ENCODE data around the gene ACP2.

The ACP2 gene

GRCh38 chr11:47257517-47258316 lies 9.1 kb upstream of the ACP2 start, which contains the start of gene NR1H3:
Gene NR1H3, plus strand, starts transcription at chr11:47257996. Its CDS starts 1,221 bp downstream, at chr11:47259217.
- Histone ChIP-seq H3K4me3 (ENCODE audit: low read depth in 1 of 5, low read length in 5 of 5) (peak within 1 kb of the TSS; percentile 76 to 91 (median 79)), H3K9ac (ENCODE audit: low read length in 5 of 5) (peak within 1 kb of the TSS; percentile 74 to 84 (median 82)), H3K4me1 (ENCODE audit: control insufficient read depth in 5 of 5, insufficient read depth in 5 of 5, low read length in 5 of 5) (peaks cover 27 to 89% (median 86%) of the 10 kb centered on the region in 5 donors), H3K9me3 (ENCODE audit: control insufficient read depth in 5 of 5, low read length in 5 of 5) (no peaks in the 10 kb centered on the region), H3K27ac (ENCODE audit: low read depth, low read length) (peak within 1 kb of the TSS; percentile 97), H3K36me3 (ENCODE audit: control insufficient read depth in 5 of 5, insufficient read depth in 5 of 5, low read length in 5 of 5) (peaks cover 0 to 16% (median 12%) of the 10 kb centered on the region in 5 donors), H3K27me3 (ENCODE audit: control insufficient read depth in 5 of 5, insufficient read depth in 4 of 5, low read length in 5 of 5) (no peaks in the 10 kb centered on the region)

GRCh38 chr11:47257177-47257516 lies 8.5 kb upstream of the ACP2 start:
- H3K4me3 ChIP-seq (ENCODE audit: low read depth in 1 of 5, low read length in 5 of 5) = peak overlapping the region in 3 of 5 donors; percentile 50 to 77 (median 76)
- H3K27me3 ChIP-seq (ENCODE audit: control insufficient read depth in 5 of 5, insufficient read depth in 4 of 5, low read length in 5 of 5) = no peaks in the 10 kb centered on the region
- peak overlapping the region; percentile 97 for H3K27ac ChIP-seq (ENCODE audit: low read depth, low read length)
- peaks cover 27 to 87% (median 82%) of the 10 kb centered on the region in 5 donors for H3K4me1 ChIP-seq (ENCODE audit: control insufficient read depth in 5 of 5, insufficient read depth in 5 of 5, low read length in 5 of 5)
- peak overlapping the region; percentile 21 to 83 (median 66) for H3K9ac ChIP-seq (ENCODE audit: low read length in 5 of 5)
- H3K36me3 ChIP-seq (ENCODE audit: control insufficient read depth in 5 of 5, insufficient read depth in 5 of 5, low read length in 5 of 5) = peaks cover 0 to 13% (median 11%) of the 10 kb centered on the region in 5 donors
- H3K9me3 ChIP-seq (ENCODE audit: control insufficient read depth in 5 of 5, low read length in 5 of 5) = no peaks in the 10 kb centered on the region

DNA sequence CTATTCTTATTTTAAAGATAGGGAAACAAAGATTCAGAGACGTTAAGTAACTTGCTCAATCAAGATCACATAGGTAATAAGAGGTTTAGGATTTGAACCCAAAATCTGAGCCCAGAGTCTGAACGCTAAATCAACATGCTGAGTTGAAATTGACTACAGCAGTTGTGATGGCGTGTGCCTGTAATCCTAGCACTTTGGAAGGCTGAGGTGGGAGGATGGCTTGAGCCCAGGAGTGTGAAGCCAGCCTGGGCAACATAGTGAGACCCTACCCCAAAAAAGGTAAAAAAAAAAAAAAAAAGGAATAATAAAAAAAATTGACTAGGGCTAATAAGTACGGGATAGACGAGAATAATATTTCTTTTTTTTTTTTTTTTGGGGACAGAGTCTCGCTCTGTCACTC lies 7.8 kb upstream of the ACP2 start:
- Histone ChIP-seq H3K27ac (ENCODE audit: low read depth, low read length) (peak overlapping the region; percentile 97), H3K27me3 (ENCODE audit: control insufficient read depth in 5 of 5, insufficient read depth in 4 of 5, low read length in 5 of 5) (no peaks in the 10 kb centered on the region), H3K9me3 (ENCODE audit: control insufficient read depth in 5 of 5, low read length in 5 of 5) (no peaks in the 10 kb centered on the region), H3K4me3 (ENCODE audit: low read depth in 1 of 5, low read length in 5 of 5) (no peak overlapping the region), H3K36me3 (ENCODE audit: control insufficient read depth in 5 of 5, insufficient read depth in 5 of 5, low read length in 5 of 5) (peaks cover 0 to 9% (median 6%) of the 10 kb centered on the region in 5 donors), H3K4me1 (ENCODE audit: control insufficient read depth in 5 of 5, insufficient read depth in 5 of 5, low read length in 5 of 5) (peaks cover 24 to 82% (median 76%) of the 10 kb centered on the region in 5 donors), H3K9ac (ENCODE audit: low read length in 5 of 5) (no peak overlapping the region)

GRCh38 chr11:47254386-47254785 lies 5.8 kb upstream of the ACP2 start:
- no peaks in the 10 kb centered on the region for H3K9me3 ChIP-seq (ENCODE audit: control insufficient read depth in 5 of 5, low read length in 5 of 5)
- H3K9ac ChIP-seq (ENCODE audit: low read length in 5 of 5) = peak overlapping the region in 4 of 5 donors; percentile 51 to 82 (median 60)
- peaks cover 25 to 69% (median 64%) of the 10 kb centered on the region in 5 donors for H3K4me1 ChIP-seq (ENCODE audit: control insufficient read depth in 5 of 5, insufficient read depth in 5 of 5, low read length in 5 of 5)
- no peaks in the 10 kb centered on the region for H3K36me3 ChIP-seq (ENCODE audit: control insufficient read depth in 5 of 5, insufficient read depth in 5 of 5, low read length in 5 of 5)
- H3K27ac ChIP-seq (ENCODE audit: low read depth, low read length) = peak overlapping the region; percentile 97
- H3K4me3 ChIP-seq (ENCODE audit: low read depth in 1 of 5, low read length in 5 of 5) = peak overlapping the region in 3 of 5 donors; percentile 0 to 54 (median 40)
- H3K27me3 ChIP-seq (ENCODE audit: control insufficient read depth in 5 of 5, insufficient read depth in 4 of 5, low read length in 5 of 5) = no peaks in the 10 kb centered on the region

DNA sequence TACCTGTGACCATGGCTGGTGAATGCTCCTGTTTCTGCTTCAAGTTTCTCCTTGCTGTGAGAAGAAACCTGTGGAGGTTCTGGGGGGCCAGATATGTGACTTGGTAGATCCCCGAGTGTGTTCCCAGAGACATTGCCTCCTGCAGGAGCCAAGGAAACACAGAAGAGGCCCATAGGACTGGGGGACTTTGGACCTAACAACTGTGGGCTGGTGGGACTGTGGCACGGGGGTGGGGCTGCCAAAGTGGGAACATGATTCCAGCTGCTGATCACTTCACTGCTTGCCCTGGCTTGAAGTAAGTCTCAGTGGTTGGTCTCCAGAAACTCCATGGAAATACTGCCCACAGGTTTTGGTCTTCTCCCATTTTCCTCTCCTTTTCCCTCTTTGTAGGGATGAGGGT lies 5.0 kb upstream of the ACP2 start:
- Histone ChIP-seq H3K4me3 (ENCODE audit: low read depth in 1 of 5, low read length in 5 of 5) (peak overlapping the region in 1 of 5 donors; percentile 40), H3K9ac (ENCODE audit: low read length in 5 of 5) (peak overlapping the region in 3 of 5 donors; percentile 32 to 59 (median 54)), H3K36me3 (ENCODE audit: control insufficient read depth in 5 of 5, insufficient read depth in 5 of 5, low read length in 5 of 5) (no peaks in the 10 kb centered on the region), H3K27ac (ENCODE audit: low read depth, low read length) (peak overlapping the region; percentile 97), H3K9me3 (ENCODE audit: control insufficient read depth in 5 of 5, low read length in 5 of 5) (no peaks in the 10 kb centered on the region), H3K4me1 (ENCODE audit: control insufficient read depth in 5 of 5, insufficient read depth in 5 of 5, low read length in 5 of 5) (peaks cover 23 to 68% (median 62%) of the 10 kb centered on the region in 5 donors), H3K27me3 (ENCODE audit: control insufficient read depth in 5 of 5, insufficient read depth in 4 of 5, low read length in 5 of 5) (no peaks in the 10 kb centered on the region)

GRCh38 chr11:47251751-47252150 lies 3.1 kb upstream of the ACP2 start:
- H3K27ac ChIP-seq (ENCODE audit: low read depth, low read length) = no peak overlapping the region

GRCh38 chr11:47249378-47249715 lies 733 bp upstream of the ACP2 start:
- Histone ChIP-seq H3K36me3 (ENCODE audit: control insufficient read depth in 5 of 5, insufficient read depth in 5 of 5, low read length in 5 of 5) (peaks cover 0 to 25% (median 16%) of the 10 kb centered on the region in 5 donors), H3K27ac (ENCODE audit: low read depth, low read length) (peak overlapping the region; percentile 86), H3K4me3 (ENCODE audit: low read depth in 1 of 5, low read length in 5 of 5) (peak overlapping the region; percentile 76 to 99 (median 98)), H3K27me3 (ENCODE audit: control insufficient read depth in 5 of 5, insufficient read depth in 4 of 5, low read length in 5 of 5) (no peaks in the 10 kb centered on the region), H3K9me3 (ENCODE audit: control insufficient read depth in 5 of 5, low read length in 5 of 5) (no peaks in the 10 kb centered on the region), H3K4me1 (ENCODE audit: control insufficient read depth in 5 of 5, insufficient read depth in 5 of 5, low read length in 5 of 5) (peaks cover 22 to 58% (median 45%) of the 10 kb centered on the region in 5 donors), H3K9ac (ENCODE audit: low read length in 5 of 5) (peak overlapping the region in 3 of 5 donors; percentile 72 to 89 (median 82))

More at GRCh38 chr11:47251751-47252150, 3.1 kb upstream of the ACP2 start:
- H3K27me3 ChIP-seq (ENCODE audit: control insufficient read depth in 5 of 5, insufficient read depth in 4 of 5, low read length in 5 of 5) = no peaks in the 10 kb centered on the region
- H3K4me1 ChIP-seq (ENCODE audit: control insufficient read depth in 5 of 5, insufficient read depth in 5 of 5, low read length in 5 of 5) = peaks cover 31 to 67% (median 61%) of the 10 kb centered on the region in 5 donors
- no peak overlapping the region for H3K4me3 ChIP-seq (ENCODE audit: low read depth in 1 of 5, low read length in 5 of 5)
- peaks cover 0 to 8% (median 0%) of the 10 kb centered on the region in 5 donors for H3K36me3 ChIP-seq (ENCODE audit: control insufficient read depth in 5 of 5, insufficient read depth in 5 of 5, low read length in 5 of 5)
- no peak overlapping the region for H3K9ac ChIP-seq (ENCODE audit: low read length in 5 of 5)
- H3K9me3 ChIP-seq (ENCODE audit: control insufficient read depth in 5 of 5, low read length in 5 of 5) = no peaks in the 10 kb centered on the region

DNA sequence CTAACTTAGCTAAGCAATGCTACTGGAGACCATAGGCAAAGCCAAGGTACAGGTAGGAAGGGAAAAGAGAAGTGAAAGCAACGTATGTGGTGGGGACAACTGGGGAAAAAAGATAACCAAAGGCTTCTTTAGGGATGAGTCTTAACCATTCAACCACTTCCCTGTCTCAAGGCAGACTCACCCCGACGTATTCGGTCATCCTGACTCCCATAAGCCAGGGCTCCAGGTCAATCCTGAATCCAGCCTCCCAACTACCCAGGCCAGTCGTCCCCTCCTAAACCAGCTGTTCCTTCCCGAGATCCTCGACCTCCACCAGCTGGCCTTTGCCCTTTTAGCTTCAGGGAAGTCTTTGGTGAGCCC lies 330 bp downstream of the ACP2 start:
- H3K36me3 ChIP-seq (ENCODE audit: control insufficient read depth in 5 of 5, insufficient read depth in 5 of 5, low read length in 5 of 5) = peaks cover 0 to 32% (median 22%) of the 10 kb centered on the region in 5 donors
- peak overlapping the region; percentile 86 for H3K27ac ChIP-seq (ENCODE audit: low read depth, low read length)
- H3K9me3 ChIP-seq (ENCODE audit: control insufficient read depth in 5 of 5, low read length in 5 of 5) = no peaks in the 10 kb centered on the region
- H3K4me3 ChIP-seq (ENCODE audit: low read depth in 1 of 5, low read length in 5 of 5) = peak overlapping the region; percentile 76 to 99 (median 98)
- peak overlapping the region; percentile 72 to 89 (median 82) for H3K9ac ChIP-seq (ENCODE audit: low read length in 5 of 5)
- no peaks in the 10 kb centered on the region for H3K27me3 ChIP-seq (ENCODE audit: control insufficient read depth in 5 of 5, insufficient read depth in 4 of 5, low read length in 5 of 5)
- H3K4me1 ChIP-seq (ENCODE audit: control insufficient read depth in 5 of 5, insufficient read depth in 5 of 5, low read length in 5 of 5) = peaks cover 19 to 48% (median 34%) of the 10 kb centered on the region in 5 donors

- Histone ChIP-seq H3K36me3 (ENCODE audit: control insufficient read depth in 5 of 5, insufficient read depth in 5 of 5, low read length in 5 of 5) (peaks cover 0 to 40% (median 30%) of the 10 kb centered on the region in 5 donors), H3K4me3 (ENCODE audit: low read depth in 1 of 5, low read length in 5 of 5) (peak overlapping the region; percentile 76 to 99 (median 98)), H3K27ac (ENCODE audit: low read depth, low read length) (peak overlapping the region; percentile 86), H3K27me3 (ENCODE audit: control insufficient read depth in 5 of 5, insufficient read depth in 4 of 5, low read length in 5 of 5) (no peaks in the 10 kb centered on the region), H3K9ac (ENCODE audit: low read length in 5 of 5) (peak overlapping the region in 2 of 5 donors; percentile 16 to 72), H3K9me3 (ENCODE audit: control insufficient read depth in 5 of 5, low read length in 5 of 5) (no peaks in the 10 kb centered on the region), H3K4me1 (ENCODE audit: control insufficient read depth in 5 of 5, insufficient read depth in 5 of 5, low read length in 5 of 5) (peaks cover 19 to 43% (median 33%) of the 10 kb centered on the region in 5 donors)
Observed at GRCh38 chr11:47247502-47247901, 1.1 kb downstream of the ACP2 start.
